ENCODE measurements around the gene SYNPO2. TPM values are rescaled to one million over a fixed set of nuclear protein-coding genes. Genes with fewer than 3 reads are reported as not detected.

The SYNPO2 gene
- total RNA-seq, 1 experiment from 2014 or later = 0.93 TPM

GRCh38 chr4:119041951-119042560 is 153.4 kb downstream of the SYNPO2 start:
- no peaks in the 10 kb centered on the region for H3K27me3 ChIP-seq (ENCODE audit: insufficient read depth, low read length)
- H3K4me3 ChIP-seq (replicated peaks in 1 of 2; ENCODE audit: low read depth in 1 of 2, low read length in 2 of 2) = no peak overlapping the region
- H3K4me2 ChIP-seq (ENCODE audit: low read length) = peak overlapping the region; percentile 25; the same call in 1 of the 2 replicates
- no peaks in the 10 kb centered on the region for H3K36me3 ChIP-seq (ENCODE audit: control insufficient read depth in 1 of 2, insufficient read depth in 2 of 2, low read length in 2 of 2)
- ChIA-PET POLR2A (interaction anchor here (2.0 kb wide), 1 partner anchor 171 kb away, joined by 11 read pairs; the partner anchor contains the start of gene USP53), CTCF (interaction anchor here (0.7 to 5.5 kb wide), 11 partner anchors 9 to 1014 kb away, joined by 3 to 37 read pairs (median 7); partner anchors contain the start of gene USP53), RAD21 (ENCODE audit: low non-redundant PET in 1 of 2, low total read pairs in 2 of 2, uncharacterized antibody in 2 of 2, unreplicated experiment in 2 of 2) (interaction anchor here in 1 of 2 experiments (1.6 kb wide), 1 partner anchor 448 kb away, joined by 3 read pairs; no protein-coding TSS in a partner anchor)
- H3K9me2 ChIP-seq (ENCODE audit: insufficient read depth) = no peaks in the 10 kb centered on the region
- no peak overlapping the region for H3K27ac ChIP-seq (ENCODE audit: low read depth, low read length)
- no peaks in the 10 kb centered on the region for H4K20me1 ChIP-seq (ENCODE audit: insufficient read depth)
- H3K9me3 ChIP-seq (ENCODE audit: control insufficient read depth in 1 of 2, insufficient read depth in 1 of 2, low read depth in 1 of 2, low read length in 2 of 2) = no peaks in the 10 kb centered on the region
- no peak overlapping the region for H3K9ac ChIP-seq (ENCODE audit: low read length)
- no peaks in the 10 kb centered on the region for H3K4me1 ChIP-seq (ENCODE audit: control insufficient read depth in 1 of 2, insufficient read depth in 2 of 2, low read length in 2 of 2)
- H2AFZ ChIP-seq (ENCODE audit: low read depth, low read length, poor library complexity, severe bottlenecking) = peak overlapping the region; percentile 99
- ATAC-seq = peak; percentile 95
- intact Hi-C loops (cut with micrococcal nuclease) = loop anchor here (1.0 to 5.0 kb wide), 3 partner anchors 60 to 244 kb away; partner anchors contain the start of gene USP53
- TF ChIP-seq CBX3 (IDR thresholded peaks at IDR 0.05; ENCODE audit: low read depth) (peak; percentile 61), YY1 (IDR thresholded peaks at IDR 0.05; ENCODE audit: extremely low read depth, insufficient replicate concordance, low read depth, low read length) (peak; percentile 83), SP1 (IDR thresholded peaks at IDR 0.05; ENCODE audit: low read depth) (0 out of 2 replicates have a peak, but pooled peaks have one; percentile 16), RAD21 (IDR thresholded peaks at IDR 0.05; ENCODE audit: low read depth) (peak; percentile 88), EZH2 (IDR thresholded peaks at IDR 0.05) (no peak), EGR1 (IDR thresholded peaks at IDR 0.05; ENCODE audit: low read depth) (no peak), CEBPB (IDR thresholded peaks at IDR 0.05; ENCODE audit: low read depth) (peak; percentile 32; the same call in 1 of the 2 replicates)
- TF ChIP-seq, protein P1, sequence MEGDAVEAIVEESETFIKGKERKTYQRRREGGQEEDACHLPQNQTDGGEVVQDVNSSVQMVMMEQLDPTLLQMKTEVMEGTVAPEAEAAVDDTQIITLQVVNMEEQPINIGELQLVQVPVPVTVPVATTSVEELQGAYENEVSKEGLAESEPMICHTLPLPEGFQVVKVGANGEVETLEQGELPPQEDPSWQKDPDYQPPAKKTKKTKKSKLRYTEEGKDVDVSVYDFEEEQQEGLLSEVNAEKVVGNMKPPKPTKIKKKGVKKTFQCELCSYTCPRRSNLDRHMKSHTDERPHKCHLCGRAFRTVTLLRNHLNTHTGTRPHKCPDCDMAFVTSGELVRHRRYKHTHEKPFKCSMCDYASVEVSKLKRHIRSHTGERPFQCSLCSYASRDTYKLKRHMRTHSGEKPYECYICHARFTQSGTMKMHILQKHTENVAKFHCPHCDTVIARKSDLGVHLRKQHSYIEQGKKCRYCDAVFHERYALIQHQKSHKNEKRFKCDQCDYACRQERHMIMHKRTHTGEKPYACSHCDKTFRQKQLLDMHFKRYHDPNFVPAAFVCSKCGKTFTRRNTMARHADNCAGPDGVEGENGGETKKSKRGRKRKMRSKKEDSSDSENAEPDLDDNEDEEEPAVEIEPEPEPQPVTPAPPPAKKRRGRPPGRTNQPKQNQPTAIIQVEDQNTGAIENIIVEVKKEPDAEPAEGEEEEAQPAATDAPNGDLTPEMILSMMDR (IDR thresholded peaks at IDR 0.05 in 2 of 3, conservative IDR thresholded peaks at IDR 0.05 in 1 of 3; ENCODE audit: borderline replicate concordance in 1 of 3, insufficient read depth in 1 of 3, low read depth in 2 of 3, low read length in 2 of 3) = peak; percentile 61 to 80 (median 72)
- TF ChIP-seq, protein P2, sequence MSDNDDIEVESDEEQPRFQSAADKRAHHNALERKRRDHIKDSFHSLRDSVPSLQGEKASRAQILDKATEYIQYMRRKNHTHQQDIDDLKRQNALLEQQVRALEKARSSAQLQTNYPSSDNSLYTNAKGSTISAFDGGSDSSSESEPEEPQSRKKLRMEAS (IDR thresholded peaks at IDR 0.05) = peak; percentile 55
- peak; percentile 67 for DNase-seq (ENCODE audit: low read depth, low spot score)
- no TSS peak for BruUV-seq (replicated peaks)
- no peaks in the 10 kb centered on the region for H3K79me2 ChIP-seq (ENCODE audit: insufficient read depth, low read length)
